Type B pancreatic cell (in vitro differentiated cells): ENCODE measurements around the gene DAPK2. TPM values are rescaled to one million over a fixed set of nuclear protein-coding genes. Genes with fewer than 3 reads are reported as not detected.

Experiments used
- DNase-seq: peaks from one replicate; pipeline ENCODE4 v3.0.0; 2021; ENCODE audit warnings: mixed read lengths; ENCODE audit not compliant: unreplicated experiment; ENCODE audit errors: extremely low spot score
- H3K27ac Mint-ChIP-seq: 2 replicates; pipeline ENCODE4 v1.8.0; 2021; ENCODE audit warnings: mild to moderate bottlenecking, mixed read lengths
- H3K27me3 Mint-ChIP-seq: 2 replicates; pipeline ENCODE4 v1.8.0; 2021; ENCODE audit warnings: mixed read lengths
- H3K36me3 Mint-ChIP-seq: 2 replicates; pipeline ENCODE4 v1.8.0; 2021; ENCODE audit warnings: mixed read lengths
- H3K4me1 Mint-ChIP-seq: one replicate; pipeline ENCODE4 v1.8.0; 2021; ENCODE audit warnings: mixed read lengths; ENCODE audit not compliant: unreplicated experiment
- H3K4me3 Mint-ChIP-seq: 2 replicates; pipeline ENCODE4 v1.8.0; 2021; ENCODE audit warnings: mild to moderate bottlenecking, mixed read lengths
- H3K9me3 Mint-ChIP-seq: 2 replicates; pipeline ENCODE4 v1.8.0; 2021; ENCODE audit warnings: mixed read lengths
- total RNA-seq: library from RNA; stranded (reverse); gene quantifications from 2 replicates; pipeline ENCODE4 v1.2.1, GENCODE V29; 2021; ENCODE audit warnings: low replicate concordance
- TF ChIP-seq, protein P1 (sequence below): fragments of 200-600 bp; sonication (generic); conservative IDR thresholded peaks from 2 replicates; pipeline ENCODE4 v1.5.0; 2021; ENCODE audit warnings: antibody characterized with exemption, mild to moderate bottlenecking

Gene DAPK2
- total RNA-seq, 1 donor from 2014 or later: 5.0 TPM

DNA sequence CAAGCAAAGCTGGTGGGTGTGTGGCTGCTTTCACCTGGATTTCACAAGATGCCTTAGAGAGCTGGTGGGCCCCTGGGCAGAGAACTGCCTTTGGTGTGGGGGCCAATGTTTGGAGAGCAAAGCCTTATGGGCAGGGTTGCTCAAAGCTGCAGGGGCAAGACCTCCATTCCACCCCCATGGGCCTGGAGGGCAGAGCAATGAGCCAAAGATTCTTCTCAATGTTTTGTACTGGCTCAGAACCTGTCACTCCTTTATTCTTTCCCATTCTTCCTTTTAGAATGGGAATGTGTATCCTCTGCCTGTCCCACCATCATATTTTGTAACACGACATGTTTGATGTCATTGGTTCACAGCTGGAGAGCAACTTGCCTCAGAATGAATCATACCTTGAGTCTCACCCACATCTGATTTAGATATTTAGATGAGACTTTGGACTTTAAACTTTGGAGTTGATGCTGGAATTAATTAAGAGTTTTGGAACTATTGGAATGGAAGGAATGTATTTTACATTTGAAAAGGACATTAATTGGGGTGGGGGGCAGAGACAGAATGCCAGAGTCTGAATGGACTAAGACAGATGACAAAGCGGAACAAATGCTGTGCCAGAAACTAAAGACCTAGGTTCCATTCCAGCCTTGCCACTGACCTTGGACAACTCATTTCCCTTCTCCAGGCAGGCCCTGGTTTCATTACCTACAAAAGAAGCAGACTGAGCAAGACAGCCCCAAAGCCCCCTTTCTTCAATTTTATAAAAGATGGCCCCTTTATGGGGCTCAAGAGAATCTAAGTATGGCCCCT is 72.9 kb downstream of the DAPK2 start:
- TF ChIP-seq, protein P1, sequence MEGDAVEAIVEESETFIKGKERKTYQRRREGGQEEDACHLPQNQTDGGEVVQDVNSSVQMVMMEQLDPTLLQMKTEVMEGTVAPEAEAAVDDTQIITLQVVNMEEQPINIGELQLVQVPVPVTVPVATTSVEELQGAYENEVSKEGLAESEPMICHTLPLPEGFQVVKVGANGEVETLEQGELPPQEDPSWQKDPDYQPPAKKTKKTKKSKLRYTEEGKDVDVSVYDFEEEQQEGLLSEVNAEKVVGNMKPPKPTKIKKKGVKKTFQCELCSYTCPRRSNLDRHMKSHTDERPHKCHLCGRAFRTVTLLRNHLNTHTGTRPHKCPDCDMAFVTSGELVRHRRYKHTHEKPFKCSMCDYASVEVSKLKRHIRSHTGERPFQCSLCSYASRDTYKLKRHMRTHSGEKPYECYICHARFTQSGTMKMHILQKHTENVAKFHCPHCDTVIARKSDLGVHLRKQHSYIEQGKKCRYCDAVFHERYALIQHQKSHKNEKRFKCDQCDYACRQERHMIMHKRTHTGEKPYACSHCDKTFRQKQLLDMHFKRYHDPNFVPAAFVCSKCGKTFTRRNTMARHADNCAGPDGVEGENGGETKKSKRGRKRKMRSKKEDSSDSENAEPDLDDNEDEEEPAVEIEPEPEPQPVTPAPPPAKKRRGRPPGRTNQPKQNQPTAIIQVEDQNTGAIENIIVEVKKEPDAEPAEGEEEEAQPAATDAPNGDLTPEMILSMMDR: no peak
- DNase-seq: no peak
- Mint-ChIP-seq H3K4me3 (no peak overlapping the region), H3K27ac (no peak overlapping the region), H3K36me3 (no peaks in the 10 kb centered on the region), H3K4me1 (peaks cover 37% of the 10 kb centered on the region), H3K27me3 (no peaks in the 10 kb centered on the region), H3K9me3 (peaks cover 5% of the 10 kb centered on the region)

DNA sequence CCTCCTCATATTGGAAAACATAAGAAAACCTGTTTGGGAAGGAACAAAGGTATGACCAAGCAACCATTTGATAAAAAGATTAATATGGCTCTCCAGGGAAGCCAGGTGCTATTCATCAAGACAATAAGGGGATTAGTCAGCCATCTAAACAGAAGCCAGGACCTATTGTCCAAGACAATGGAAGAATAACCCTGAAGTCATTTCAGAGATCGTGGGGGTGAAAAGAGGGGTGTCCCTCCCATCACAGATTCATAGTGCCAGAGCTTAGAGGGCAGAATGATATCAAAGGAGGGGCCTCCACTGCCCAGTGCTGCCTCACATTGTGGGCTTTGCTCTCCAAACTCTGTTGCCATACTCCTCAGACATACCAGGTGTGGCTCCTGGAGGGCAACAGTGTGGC is 73.5 kb downstream of the DAPK2 start:
- no peaks in the 10 kb centered on the region for H3K36me3 Mint-ChIP-seq
- TF ChIP-seq, protein P1: no peak
- H3K27ac Mint-ChIP-seq: no peak overlapping the region
- DNase-seq: no peak
- H3K27me3 Mint-ChIP-seq: no peaks in the 10 kb centered on the region
- no peak overlapping the region for H3K4me3 Mint-ChIP-seq
- peaks cover 31% of the 10 kb centered on the region for H3K4me1 Mint-ChIP-seq
- peaks cover 5% of the 10 kb centered on the region for H3K9me3 Mint-ChIP-seq

DNA sequence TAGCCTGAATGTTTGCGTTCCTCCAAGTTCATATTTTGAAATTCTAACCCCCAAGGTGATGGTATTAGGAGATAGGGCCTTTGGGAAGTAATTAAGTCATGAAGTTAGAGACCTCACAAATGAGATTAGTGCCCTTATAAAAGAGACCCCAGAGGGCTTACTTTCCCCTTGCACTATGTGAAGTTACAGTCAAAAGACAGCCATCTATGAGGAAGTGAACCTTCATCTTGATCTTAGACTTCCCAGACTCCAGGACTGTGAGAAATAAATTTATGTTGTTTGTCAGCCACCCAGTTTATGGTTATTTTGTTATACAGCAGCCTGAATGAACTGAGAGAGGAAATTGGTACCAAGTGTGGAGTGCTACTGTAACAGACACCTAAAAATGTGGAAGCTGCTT is 74.4 kb downstream of the DAPK2 start:
- Mint-ChIP-seq H3K27me3 (no peaks in the 10 kb centered on the region), H3K9me3 (peaks cover 5% of the 10 kb centered on the region), H3K27ac (no peak overlapping the region), H3K4me3 (no peak overlapping the region), H3K36me3 (no peaks in the 10 kb centered on the region), H3K4me1 (peaks cover 27% of the 10 kb centered on the region)
- TF ChIP-seq, protein P1: no peak
- DNase-seq: no peak

DNA sequence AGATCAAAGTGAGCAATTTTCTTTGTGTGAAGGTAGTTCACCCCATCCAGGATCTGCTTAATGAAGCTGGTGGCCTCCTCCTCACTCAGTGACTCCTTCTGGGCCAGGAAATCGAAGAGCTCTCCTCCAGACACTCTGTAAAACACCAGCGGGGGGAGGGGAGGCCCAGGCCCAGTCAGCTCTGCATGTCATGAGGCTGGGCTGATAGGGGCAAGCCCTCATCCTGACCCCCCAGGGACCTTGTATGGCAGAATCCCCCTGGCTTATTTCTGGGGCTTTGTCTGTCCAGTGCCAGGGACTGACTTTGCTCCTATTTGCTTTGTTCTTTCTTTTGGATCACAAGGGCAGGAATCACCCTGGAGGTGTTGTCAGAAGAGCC is 74.9 kb downstream of the DAPK2 start:
- H3K4me1 Mint-ChIP-seq: peaks cover 27% of the 10 kb centered on the region
- H3K4me3 Mint-ChIP-seq: no peak overlapping the region
- no peak overlapping the region for H3K27ac Mint-ChIP-seq
- H3K9me3 Mint-ChIP-seq: peaks cover 5% of the 10 kb centered on the region
- TF ChIP-seq, protein P1: no peak
- no peak for DNase-seq
- H3K36me3 Mint-ChIP-seq: no peaks in the 10 kb centered on the region
- no peaks in the 10 kb centered on the region for H3K27me3 Mint-ChIP-seq

DNA sequence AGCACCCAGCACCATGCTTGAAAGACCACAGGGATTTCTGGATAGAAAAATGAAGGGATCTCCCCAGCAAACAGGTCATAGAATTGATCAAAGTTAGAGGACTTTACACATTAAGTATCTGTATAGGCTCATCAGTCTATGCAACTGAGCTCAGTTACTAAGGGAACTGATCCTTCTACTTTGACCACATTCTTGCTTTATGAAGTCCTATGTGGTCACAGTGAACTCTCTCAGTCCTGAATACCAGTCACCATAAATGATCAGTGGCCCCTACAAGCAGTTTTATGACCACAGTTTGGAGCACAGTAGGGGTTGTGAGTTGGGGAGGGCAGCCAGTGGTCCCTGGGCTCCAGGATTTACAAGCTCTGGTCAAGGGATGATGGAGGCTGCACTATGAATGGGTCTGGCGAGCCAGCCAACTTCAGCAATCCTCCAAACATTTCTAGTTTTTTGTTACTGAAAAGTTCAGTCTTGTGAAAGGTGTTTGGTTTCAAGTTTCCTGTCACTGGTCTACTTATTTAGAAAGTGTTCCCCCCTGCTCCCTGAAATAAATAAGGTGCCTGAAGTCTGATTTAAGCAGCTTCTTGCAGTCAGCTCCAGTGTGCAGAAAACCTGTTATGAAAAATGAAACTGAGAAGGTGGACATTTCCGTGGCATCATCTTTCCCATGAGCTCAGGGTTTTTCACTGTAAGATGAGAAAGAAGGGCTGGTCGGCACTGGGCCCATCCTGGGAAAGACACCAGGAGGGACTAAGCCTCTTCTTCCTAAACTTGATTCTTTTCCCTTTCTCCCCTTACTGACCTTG is 75.5 kb downstream of the DAPK2 start:
- peaks cover 5% of the 10 kb centered on the region for H3K9me3 Mint-ChIP-seq
- no peak overlapping the region for H3K4me3 Mint-ChIP-seq
- H3K36me3 Mint-ChIP-seq: no peaks in the 10 kb centered on the region
- no peak for DNase-seq
- H3K4me1 Mint-ChIP-seq: peaks cover 27% of the 10 kb centered on the region
- H3K27ac Mint-ChIP-seq: peak overlapping the region; percentile 68
- TF ChIP-seq, protein P1: no peak
- no peaks in the 10 kb centered on the region for H3K27me3 Mint-ChIP-seq
